Activated CD8-positive, alpha-beta memory T cell treated with anti-CD3 and anti-CD28 coated beads, Interleukin-2, amount 50 U/mL, for 1 hour (primary cell): ENCODE data around the gene EPGN.
"Not testable (repeated sequence)": the region's sequence is repeated elsewhere in the genome, so short reads cannot be mapped to it uniquely, and the experiment has no call there.

ENCODE experiments used
- DNase-seq: peaks from one replicate; pipeline ENCODE4 v3.0.0-alpha.2; 2020; ENCODE audit errors: extremely low read depth

Gene EPGN

GRCh38 chr4:74340421-74340820 lies 32.2 kb downstream of the EPGN start:
- not testable (repeated sequence) for DNase-seq

- DNase-seq = no peak
These were observed 35.8 kb downstream of the EPGN start for GRCh38 chr4:74344031-74344430.

GRCh38 chr4:74353858-74354257 lies 45.6 kb downstream of the EPGN start:
- DNase-seq = no peak

- no peak for DNase-seq
These were observed 49.7 kb downstream of the EPGN start for GRCh38 chr4:74357965-74358364.

GRCh38 chr4:74361671-74362070 lies 53.4 kb downstream of the EPGN start:
- no peak for DNase-seq

GRCh38 chr4:74362347-74362746 lies 54.1 kb downstream of the EPGN start:
- DNase-seq = no peak

GRCh38 chr4:74364256-74364651 lies 56.0 kb downstream of the EPGN start:
- no peak for DNase-seq

GRCh38 chr4:74364652-74365491 lies 56.6 kb downstream of the EPGN start, which contains the start of gene EREG:
TSS of gene EREG (plus strand) at chr4:74365145. CDS start at chr4:74365309, 164 bp downstream.
- DNase-seq = no peak

GRCh38 chr4:74365761-74366160 lies 57.5 kb downstream of the EPGN start:
- DNase-seq = no peak
